TTC549 (cell line): ENCODE results near the gene PPM1L.

ENCODE experiments used
- FAIRE-seq: peaks from 2 replicates; lab custom pipeline; 2012; peaks lifted over from hg19 to GRCh38; lab: Jason Lieb, UNC

Gene PPM1L

GRCh38 chr3:161101609-161102008 lies 345.6 kb downstream of the PPM1L start:
- no peak for FAIRE-seq

GRCh38 chr3:161103776-161104385 lies 347.9 kb downstream of the PPM1L start:
- FAIRE-seq: no peak

- FAIRE-seq: no peak
These were observed 348.8 kb downstream of the PPM1L start, which contains the start of gene B3GALNT1 for GRCh38 chr3:161104561-161105551. Gene B3GALNT1, minus strand, starts transcription at chr3:161105349. Its CDS starts 18,595 bp downstream, at chr3:161086754.

GRCh38 chr3:161107311-161107710 lies 351.3 kb downstream of the PPM1L start:
- no peak for FAIRE-seq

GRCh38 chr3:161108840-161109239 lies 352.8 kb downstream of the PPM1L start:
- FAIRE-seq: no peak

GRCh38 chr3:161117646-161118045 lies 361.6 kb downstream of the PPM1L start:
- no peak for FAIRE-seq

- FAIRE-seq: no peak
These were observed 370.5 kb downstream of the PPM1L start for GRCh38 chr3:161126495-161126894.
